ENCODE data around the gene SH3YL1. TPM values are rescaled to one million over a fixed set of nuclear protein-coding genes. Genes with fewer than 3 reads are reported as not detected.

SH3YL1 gene
- polyA plus RNA-seq, 2 of the 4 experiments (the other 2 are of a cell fraction): 12.8 to 23.9 TPM

GRCh38 chr2:289362-290089 is 25.7 kb upstream of the SH3YL1 start:
- TF ChIP-seq, protein P1, sequence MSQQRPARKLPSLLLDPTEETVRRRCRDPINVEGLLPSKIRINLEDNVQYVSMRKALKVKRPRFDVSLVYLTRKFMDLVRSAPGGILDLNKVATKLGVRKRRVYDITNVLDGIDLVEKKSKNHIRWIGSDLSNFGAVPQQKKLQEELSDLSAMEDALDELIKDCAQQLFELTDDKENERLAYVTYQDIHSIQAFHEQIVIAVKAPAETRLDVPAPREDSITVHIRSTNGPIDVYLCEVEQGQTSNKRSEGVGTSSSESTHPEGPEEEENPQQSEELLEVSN (IDR thresholded peaks at IDR 0.05; ENCODE audit: borderline replicate concordance, low read depth): 0 out of 2 replicates have a peak, but pooled peaks have one; percentile 45
- no peak for TF ChIP-seq GATA3 (IDR thresholded peaks at IDR 0.05; ENCODE audit: borderline replicate concordance)
- TF ChIP-seq TFCP2L1 (CRISPR knock-in tag; IDR thresholded peaks at IDR 0.05): no peak
- TF ChIP-seq HEYL (CRISPR knock-in tag; IDR thresholded peaks at IDR 0.05): no peak
- no peak for TF ChIP-seq RAD21 (conservative IDR thresholded peaks at IDR 0.05 in 1 of 2, IDR thresholded peaks at IDR 0.05 in 1 of 2)
- peak; percentile 81; the same call in 1 of the 2 replicates for TF ChIP-seq HDAC2 (IDR thresholded peaks at IDR 0.05)
- no peak for TF ChIP-seq CBX2 (IDR thresholded peaks at IDR 0.05; ENCODE audit: borderline replicate concordance, low read depth)
- peak; percentile 43; the same call in 1 of the 2 replicates for TF ChIP-seq MAX (IDR thresholded peaks at IDR 0.05)
- 3% methylated on average over 50 of the region's 60 CpGs for WGBS (ENCODE audit: missing lambda C conversion rate)
- ChIA-PET POLR2A (no interaction called here), CTCF (interaction anchor here (0.7 to 3.9 kb wide), 20 partner anchors 9 to 1321 kb away, joined by 3 to 54 read pairs (median 4); no protein-coding TSS in a partner anchor)
- no peak overlapping the region for H3K27ac ChIP-seq
- H3K4me3 ChIP-seq: peak overlapping the region; percentile 52
- peak; percentile 47 to 74; a peak in 5 of 6 replicates for ATAC-seq
- no peaks in the 10 kb centered on the region for H3K9me3 ChIP-seq
- peak overlapping the region; percentile 99 for H3K4me2 ChIP-seq
- H3K4me1 ChIP-seq: peaks cover 16% of the 10 kb centered on the region
- FAIRE-seq: no peak
- peak in 1 of 2 experiments; percentile 25 for DNase-seq (ENCODE audit: low read depth in 1 of 2, low spot score in 1 of 2)

- peak overlapping the region; percentile 52 for H3K4me3 ChIP-seq
- FAIRE-seq (no peak), DNase-seq (ENCODE audit: low read depth in 1 of 2, low spot score in 1 of 2) (no peak), ATAC-seq (no peak)
- ChIA-PET POLR2A (no interaction called here), CTCF (interaction anchor here (1.1 to 3.9 kb wide), 7 partner anchors 8 to 270 kb away, joined by 3 to 54 read pairs (median 12); no protein-coding TSS in a partner anchor)
- H3K27ac ChIP-seq: no peak overlapping the region
- H3K4me2 ChIP-seq: peak overlapping the region; percentile 99
- TF ChIP-seq ZC3H11A (IDR thresholded peaks at IDR 0.05) (no peak), CEBPB (IDR thresholded peaks at IDR 0.05) (no peak), POLR2A (IDR thresholded peaks at IDR 0.05; ENCODE audit: low read length) (no peak), JUNB (IDR thresholded peaks at IDR 0.05) (no peak), HOXB5 (CRISPR knock-in tag; IDR thresholded peaks at IDR 0.05) (no peak), RFX5 (IDR thresholded peaks at IDR 0.05) (no peak), REST (IDR thresholded peaks at IDR 0.05) (no peak)
- TF ChIP-seq, protein P2, sequence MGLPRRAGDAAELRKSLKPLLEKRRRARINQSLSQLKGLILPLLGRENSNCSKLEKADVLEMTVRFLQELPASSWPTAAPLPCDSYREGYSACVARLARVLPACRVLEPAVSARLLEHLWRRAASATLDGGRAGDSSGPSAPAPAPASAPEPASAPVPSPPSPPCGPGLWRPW (IDR thresholded peaks at IDR 0.05): no peak
- TF ChIP-seq, protein P1 (IDR thresholded peaks at IDR 0.05; ENCODE audit: borderline replicate concordance, low read depth): no peak
- TF ChIP-seq, protein P3, sequence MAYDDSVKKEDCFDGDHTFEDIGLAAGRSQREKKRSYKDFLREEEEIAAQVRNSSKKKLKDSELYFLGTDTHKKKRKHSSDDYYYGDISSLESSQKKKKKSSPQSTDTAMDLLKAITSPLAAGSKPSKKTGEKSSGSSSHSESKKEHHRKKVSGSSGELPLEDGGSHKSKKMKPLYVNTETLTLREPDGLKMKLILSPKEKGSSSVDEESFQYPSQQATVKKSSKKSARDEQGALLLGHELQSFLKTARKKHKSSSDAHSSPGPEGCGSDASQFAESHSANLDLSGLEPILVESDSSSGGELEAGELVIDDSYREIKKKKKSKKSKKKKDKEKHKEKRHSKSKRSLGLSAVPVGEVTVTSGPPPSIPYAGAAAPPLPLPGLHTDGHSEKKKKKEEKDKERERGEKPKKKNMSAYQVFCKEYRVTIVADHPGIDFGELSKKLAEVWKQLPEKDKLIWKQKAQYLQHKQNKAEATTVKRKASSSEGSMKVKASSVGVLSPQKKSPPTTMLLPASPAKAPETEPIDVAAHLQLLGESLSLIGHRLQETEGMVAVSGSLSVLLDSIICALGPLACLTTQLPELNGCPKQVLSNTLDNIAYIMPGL (CRISPR knock-in tag; IDR thresholded peaks at IDR 0.05; ENCODE audit: borderline replicate concordance): no peak
- H3K4me1 ChIP-seq: peaks cover 16% of the 10 kb centered on the region
- no peaks in the 10 kb centered on the region for H3K9me3 ChIP-seq
- 16% methylated on average over 17 of the region's 42 CpGs for WGBS (ENCODE audit: missing lambda C conversion rate)
These were observed 25.0 kb upstream of the SH3YL1 start for GRCh38 chr2:288758-289361.
